ENCODE data around the gene SEC22C. TPM values are rescaled to one million over a fixed set of nuclear protein-coding genes. Genes with fewer than 3 reads are reported as not detected.

The SEC22C gene
- total RNA-seq, 2 donors from 2014 or later = 55.0 to 83.4 TPM

GRCh38 chr3:42524751-42525150 is 57.0 kb downstream of the SEC22C start:
- ATAC-seq (ENCODE audit: insufficient number of reproducible peaks, low FRiP score, low read depth) = no peak
- Histone ChIP-seq H3K27me3 (replicated peaks; ENCODE audit: insufficient read depth) (no peaks in the 10 kb centered on the region), H3K4me3 (no peak overlapping the region), H3K9me3 (no peaks in the 10 kb centered on the region), H3K36me3 (no peaks in the 10 kb centered on the region), H3K27ac (no peak overlapping the region), H3K4me1 (ENCODE audit: control insufficient read depth in 1 of 2, low read depth in 2 of 2) (no peaks in the 10 kb centered on the region)
- DNase-seq (ENCODE audit: low spot score) = no peak
- TF ChIP-seq, protein P1, sequence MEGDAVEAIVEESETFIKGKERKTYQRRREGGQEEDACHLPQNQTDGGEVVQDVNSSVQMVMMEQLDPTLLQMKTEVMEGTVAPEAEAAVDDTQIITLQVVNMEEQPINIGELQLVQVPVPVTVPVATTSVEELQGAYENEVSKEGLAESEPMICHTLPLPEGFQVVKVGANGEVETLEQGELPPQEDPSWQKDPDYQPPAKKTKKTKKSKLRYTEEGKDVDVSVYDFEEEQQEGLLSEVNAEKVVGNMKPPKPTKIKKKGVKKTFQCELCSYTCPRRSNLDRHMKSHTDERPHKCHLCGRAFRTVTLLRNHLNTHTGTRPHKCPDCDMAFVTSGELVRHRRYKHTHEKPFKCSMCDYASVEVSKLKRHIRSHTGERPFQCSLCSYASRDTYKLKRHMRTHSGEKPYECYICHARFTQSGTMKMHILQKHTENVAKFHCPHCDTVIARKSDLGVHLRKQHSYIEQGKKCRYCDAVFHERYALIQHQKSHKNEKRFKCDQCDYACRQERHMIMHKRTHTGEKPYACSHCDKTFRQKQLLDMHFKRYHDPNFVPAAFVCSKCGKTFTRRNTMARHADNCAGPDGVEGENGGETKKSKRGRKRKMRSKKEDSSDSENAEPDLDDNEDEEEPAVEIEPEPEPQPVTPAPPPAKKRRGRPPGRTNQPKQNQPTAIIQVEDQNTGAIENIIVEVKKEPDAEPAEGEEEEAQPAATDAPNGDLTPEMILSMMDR (IDR thresholded peaks at IDR 0.05) = no peak

GRCh38 chr3:42520906-42521305 is 60.9 kb downstream of the SEC22C start:
- TF ChIP-seq, protein P1 (IDR thresholded peaks at IDR 0.05) = no peak

DNA sequence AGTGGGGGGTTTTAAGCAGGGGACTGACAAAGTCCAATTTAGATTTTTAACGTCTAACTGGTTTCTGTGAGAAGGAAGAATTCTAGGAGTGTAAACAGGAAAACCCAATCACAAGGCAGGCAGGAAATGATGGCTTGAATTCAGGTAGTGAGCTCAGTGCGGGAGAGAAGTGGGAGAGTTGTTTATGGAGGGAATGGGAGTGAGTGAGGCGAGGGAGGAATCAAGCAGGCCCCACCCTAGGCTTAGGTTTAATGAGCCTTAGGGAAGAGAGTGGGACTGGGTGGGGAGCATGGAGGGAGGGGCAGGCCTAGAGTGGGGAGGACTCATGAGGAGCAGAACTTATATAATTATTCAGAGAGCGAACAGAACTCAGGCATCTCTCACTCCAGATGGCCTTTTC is 61.4 kb downstream of the SEC22C start:
- DNase-seq (ENCODE audit: low spot score) (no peak), ATAC-seq (ENCODE audit: insufficient number of reproducible peaks, low FRiP score, low read depth) (no peak)

More at GRCh38 chr3:42520906-42521305, 60.9 kb downstream of the SEC22C start:
- Histone ChIP-seq H3K36me3 (no peaks in the 10 kb centered on the region), H3K27ac (no peak overlapping the region), H3K4me1 (ENCODE audit: control insufficient read depth in 1 of 2, low read depth in 2 of 2) (peaks cover 3 to 17% of the 10 kb centered on the region in 2 donors), H3K9me3 (no peaks in the 10 kb centered on the region), H3K27me3 (replicated peaks; ENCODE audit: insufficient read depth) (no peaks in the 10 kb centered on the region), H3K4me3 (no peak overlapping the region)
- DNase-seq (ENCODE audit: low spot score) (no peak), ATAC-seq (ENCODE audit: insufficient number of reproducible peaks, low FRiP score, low read depth) (no peak)

GRCh38 chr3:42519568-42519962 is 62.2 kb downstream of the SEC22C start:
- DNase-seq (ENCODE audit: low spot score) = no peak
- Histone ChIP-seq H3K27ac (no peak overlapping the region), H3K27me3 (replicated peaks; ENCODE audit: insufficient read depth) (no peaks in the 10 kb centered on the region), H3K36me3 (no peaks in the 10 kb centered on the region), H3K4me3 (no peak overlapping the region), H3K4me1 (ENCODE audit: control insufficient read depth in 1 of 2, low read depth in 2 of 2) (peaks cover 9 to 31% of the 10 kb centered on the region in 2 donors), H3K9me3 (no peaks in the 10 kb centered on the region)
- ATAC-seq (ENCODE audit: insufficient number of reproducible peaks, low FRiP score, low read depth) = no peak
- TF ChIP-seq, protein P1 (IDR thresholded peaks at IDR 0.05) = no peak

More for the DNA sequence above, 61.4 kb downstream of the SEC22C start:
- no peaks in the 10 kb centered on the region for H3K36me3 ChIP-seq
- peaks cover 3 to 23% of the 10 kb centered on the region in 2 donors for H3K4me1 ChIP-seq (ENCODE audit: control insufficient read depth in 1 of 2, low read depth in 2 of 2)
- TF ChIP-seq, protein P1 (IDR thresholded peaks at IDR 0.05) = no peak
- H3K4me3 ChIP-seq = no peak overlapping the region
- H3K27ac ChIP-seq = no peak overlapping the region
- H3K27me3 ChIP-seq (replicated peaks; ENCODE audit: insufficient read depth) = no peaks in the 10 kb centered on the region
- H3K9me3 ChIP-seq = no peaks in the 10 kb centered on the region

- no peak for ATAC-seq (ENCODE audit: insufficient number of reproducible peaks, low FRiP score, low read depth)
- Histone ChIP-seq H3K4me1 (ENCODE audit: control insufficient read depth in 1 of 2, low read depth in 2 of 2) (peaks cover 11 to 35% of the 10 kb centered on the region in 2 donors), H3K27me3 (replicated peaks; ENCODE audit: insufficient read depth) (no peaks in the 10 kb centered on the region), H3K4me3 (no peak overlapping the region), H3K9me3 (no peaks in the 10 kb centered on the region), H3K36me3 (no peaks in the 10 kb centered on the region), H3K27ac (no peak overlapping the region)
- TF ChIP-seq, protein P1 (IDR thresholded peaks at IDR 0.05) = no peak
- DNase-seq (ENCODE audit: low spot score) = no peak
These were observed 62.8 kb downstream of the SEC22C start for GRCh38 chr3:42518800-42519567.

Measured in thoracic aorta (tissue), 2 donors.